Central memory CD4-positive, alpha-beta T cell (primary cell): ENCODE measurements around the gene XAGE2.
"Not testable (repeated sequence)": the region's sequence is repeated elsewhere in the genome, so short reads cannot be mapped to it uniquely, and the experiment has no call there.

Experiments used
- DNase-seq: peaks from one replicate; pipeline ENCODE4 v3.0.0; 2022
- total RNA-seq, 3 experiments: gene quantifications; one replicate each; lab custom pipeline; 2026; lab: John Stamatoyannopoulos, UW

XAGE2 gene
- 0 reads per million in 3 experiments for total RNA-seq

- DNase-seq = no peak
Observed at GRCh38 chrX:52368368-52369055, at the start of gene XAGE2. Gene XAGE2, plus strand, starts transcription at chrX:52369021. Its CDS starts 994 bp downstream, at chrX:52370015.

GRCh38 chrX:52337410-52337809 is 31.4 kb upstream of the XAGE2 start:
- no peak for DNase-seq

GRCh38 chrX:52341493-52341892 is 27.3 kb upstream of the XAGE2 start:
- DNase-seq = no peak

- DNase-seq = not testable (repeated sequence)
Observed at GRCh38 chrX:52343131-52343530, 25.7 kb upstream of the XAGE2 start.

GRCh38 chrX:52345402-52345801 is 23.4 kb upstream of the XAGE2 start:
- DNase-seq = not testable (repeated sequence)

GRCh38 chrX:52346174-52347165 is 22.4 kb upstream of the XAGE2 start:
- DNase-seq = no peak

- no peak for DNase-seq
Observed at GRCh38 chrX:52349681-52350080, 19.1 kb upstream of the XAGE2 start.

GRCh38 chrX:52352551-52352950 is 16.3 kb upstream of the XAGE2 start:
- no peak for DNase-seq

GRCh38 chrX:52353838-52354237 is 15.0 kb upstream of the XAGE2 start:
- no peak for DNase-seq

GRCh38 chrX:52355108-52355507 is 13.7 kb upstream of the XAGE2 start:
- no peak for DNase-seq

GRCh38 chrX:52359614-52360232 is 9.1 kb upstream of the XAGE2 start:
- no peak for DNase-seq

GRCh38 chrX:52361941-52362340 is 6.9 kb upstream of the XAGE2 start:
- no peak for DNase-seq

GRCh38 chrX:52363247-52363883 is 5.5 kb upstream of the XAGE2 start:
- no peak for DNase-seq

- no peak for DNase-seq
Observed at GRCh38 chrX:52378870-52379269, 10.0 kb downstream of the XAGE2 start.

- DNase-seq = no peak
Observed at GRCh38 chrX:52380993-52381392, 12.2 kb downstream of the XAGE2 start.

- no peak for DNase-seq
Observed at GRCh38 chrX:52410439-52411394, 41.9 kb downstream of the XAGE2 start.

GRCh38 chrX:52415304-52415703 is 46.5 kb downstream of the XAGE2 start:
- no peak for DNase-seq

GRCh38 chrX:52416816-52417215 is 48.0 kb downstream of the XAGE2 start:
- no peak for DNase-seq

GRCh38 chrX:52420824-52421443 is 52.1 kb downstream of the XAGE2 start:
- no peak for DNase-seq

- no peak for DNase-seq
Observed at GRCh38 chrX:52422884-52423283, 54.1 kb downstream of the XAGE2 start.

GRCh38 chrX:52424656-52425055 is 55.8 kb downstream of the XAGE2 start:
- no peak for DNase-seq
